H1 (cell line): Measurements from ENCODE around the gene ZNF536.

Experiments
- CBX8 ChIP-seq: fragments of 300-800, 300-1000 bp; sonication (generic); IDR thresholded peaks from 2 replicates; pipeline ENCODE4 v1.7.1; 2016; ENCODE audit warnings: low read depth, low read length, borderline replicate concordance
- CHD2 ChIP-seq: IDR thresholded peaks from 2 replicates; pipeline ENCODE4 v1.6.1; 2012; ENCODE audit warnings: low read length, improper control_type of control experiment
- CTCF ChIP-seq, 3 experiments: IDR thresholded peaks; 1 replicate in 2 of 3; 2 replicates in 1 of 3; pipeline versions ENCODE4 v1.5.1 to v1.6.1; 2011; ENCODE audit warnings: low read length in 3 of 3, mild to moderate bottlenecking in 3 of 3, inconsistent platforms in 2 of 3, low read depth in 1 of 3, moderate library complexity in 1 of 3; ENCODE audit not compliant: insufficient read depth in 1 of 3; ENCODE audit errors: control extremely low read depth in 1 of 3
- EZH2 ChIP-seq: fragments of 200-600 bp; sonication (generic); IDR thresholded peaks from 2 replicates; pipeline ENCODE4 v1.7.1; 2012; ENCODE audit warnings: low read depth, mild to moderate bottlenecking, moderate library complexity, low read length, inconsistent platforms; ENCODE audit not compliant: severe bottlenecking
- MAX ChIP-seq: IDR thresholded peaks from 2 replicates; pipeline ENCODE4 v1.6.1; 2012; ENCODE audit warnings: inconsistent platforms
- PHF8 ChIP-seq: fragments of 200-600 bp; sonication (generic); conservative IDR thresholded peaks from 2 replicates; pipeline ENCODE4 v1.7.1; 2012; ENCODE audit warnings: low read depth, mild to moderate bottlenecking, inconsistent platforms, low read length, moderate library complexity
- POLR2A ChIP-seq, 2 experiments: IDR thresholded peaks; 1 replicate in 1 of 2; 2 replicates in 1 of 2; pipeline ENCODE4 v1.6.1; 2011; ENCODE audit warnings: low read depth in 2 of 2, low read length in 2 of 2, mild to moderate bottlenecking in 2 of 2; ENCODE audit errors: control extremely low read depth in 1 of 2
- POLR2AphosphoS5 ChIP-seq: IDR thresholded peaks from 2 replicates; pipeline ENCODE4 v1.6.1; 2011; ENCODE audit warnings: low read depth, low read length
- RAD21 ChIP-seq, 2 experiments: IDR thresholded peaks in 1 of 2; conservative IDR thresholded peaks in 1 of 2; 2 replicates each; pipeline ENCODE4 v1.6.1; 2011; ENCODE audit warnings: low read depth in 2 of 2, low read length in 2 of 2, improper control_type of control experiment in 1 of 2, inconsistent platforms in 1 of 2, mild to moderate bottlenecking in 1 of 2, moderate library complexity in 1 of 2

- TF ChIP-seq POLR2AphosphoS5, result no peak
- no peak for TF ChIP-seq CTCF (IDR thresholded peaks at IDR 0.05; ENCODE audit: control extremely low read depth in 1 of 3, insufficient read depth in 1 of 3, low read depth in 1 of 3, low read length in 3 of 3)
- no peak for TF ChIP-seq MAX
- TF ChIP-seq RAD21 (IDR thresholded peaks at IDR 0.05 in 1 of 2, conservative IDR thresholded peaks at IDR 0.05 in 1 of 2; ENCODE audit: low read depth in 2 of 2, low read length in 2 of 2), result no peak
- TF ChIP-seq EZH2, result no peak
- TF ChIP-seq POLR2A (IDR thresholded peaks at IDR 0.05; ENCODE audit: control extremely low read depth in 1 of 2, low read depth in 2 of 2, low read length in 2 of 2), result no peak
- TF ChIP-seq CBX8, result no peak
- no peak for TF ChIP-seq PHF8
- TF ChIP-seq CHD2, result no peak
Measured at GRCh38 chr19:30345686-30346085, 26.5 kb upstream of the ZNF536 start.
